Measurements from ENCODE around the gene FOCAD.

DNA sequence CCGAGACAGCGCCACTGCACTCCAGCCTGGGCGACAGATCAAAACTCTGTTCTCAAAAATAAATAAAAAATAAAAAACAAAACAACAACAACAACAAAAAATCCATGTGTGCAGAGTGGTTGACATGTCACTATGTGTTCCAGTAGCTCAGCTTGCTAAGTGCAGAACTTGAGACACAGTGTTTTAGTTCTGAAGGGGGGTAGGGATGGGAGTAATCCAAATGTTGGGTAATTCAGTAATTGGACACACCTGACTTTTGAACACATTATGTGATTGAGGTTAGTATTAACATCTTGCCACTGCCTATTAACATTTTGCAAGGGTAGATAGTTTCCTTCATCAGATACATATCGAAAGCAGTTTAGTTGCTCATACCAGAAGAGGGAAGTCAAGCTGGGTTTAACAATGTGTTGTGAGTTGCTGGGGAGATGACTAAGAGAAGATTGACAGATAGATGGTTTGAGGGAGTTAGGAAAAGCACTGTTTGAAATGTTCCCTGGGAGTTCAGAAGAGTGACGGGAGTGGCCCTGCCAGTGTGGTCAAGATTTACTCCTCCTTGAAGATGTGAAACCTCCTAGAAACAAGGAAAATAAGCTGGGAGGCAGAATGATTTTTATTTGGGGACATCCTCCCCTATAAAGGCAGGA lies 346.5 kb downstream of the FOCAD start:
- no peak for TF ChIP-seq EP300 (IDR thresholded peaks at IDR 0.05)
- TF ChIP-seq, protein P1, sequence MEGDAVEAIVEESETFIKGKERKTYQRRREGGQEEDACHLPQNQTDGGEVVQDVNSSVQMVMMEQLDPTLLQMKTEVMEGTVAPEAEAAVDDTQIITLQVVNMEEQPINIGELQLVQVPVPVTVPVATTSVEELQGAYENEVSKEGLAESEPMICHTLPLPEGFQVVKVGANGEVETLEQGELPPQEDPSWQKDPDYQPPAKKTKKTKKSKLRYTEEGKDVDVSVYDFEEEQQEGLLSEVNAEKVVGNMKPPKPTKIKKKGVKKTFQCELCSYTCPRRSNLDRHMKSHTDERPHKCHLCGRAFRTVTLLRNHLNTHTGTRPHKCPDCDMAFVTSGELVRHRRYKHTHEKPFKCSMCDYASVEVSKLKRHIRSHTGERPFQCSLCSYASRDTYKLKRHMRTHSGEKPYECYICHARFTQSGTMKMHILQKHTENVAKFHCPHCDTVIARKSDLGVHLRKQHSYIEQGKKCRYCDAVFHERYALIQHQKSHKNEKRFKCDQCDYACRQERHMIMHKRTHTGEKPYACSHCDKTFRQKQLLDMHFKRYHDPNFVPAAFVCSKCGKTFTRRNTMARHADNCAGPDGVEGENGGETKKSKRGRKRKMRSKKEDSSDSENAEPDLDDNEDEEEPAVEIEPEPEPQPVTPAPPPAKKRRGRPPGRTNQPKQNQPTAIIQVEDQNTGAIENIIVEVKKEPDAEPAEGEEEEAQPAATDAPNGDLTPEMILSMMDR (IDR thresholded peaks at IDR 0.05) = no peak
- TF ChIP-seq POLR2AphosphoS5 (IDR thresholded peaks at IDR 0.05) = peak in 1 of 3 donors; percentile 20

Data from stomach (tissue), 4 donors.